Vagina (tissue), 2 donors: ENCODE measurements around the gene PTPRM. TPM values are rescaled to one million over a fixed set of nuclear protein-coding genes. Genes with fewer than 3 reads are reported as not detected.

Experiments used
- DNase-seq, 2 donors: peaks; one replicate each; pipeline ENCODE4 v3.0.0-alpha.2; 2017; ENCODE audit errors: extremely low spot score in 2 of 2
- H3K27ac ChIP-seq: fragments of 200-600 bp; sonication (generic); one replicate; pipeline ENCODE4 v1.5.1; 2019
- H3K27me3 ChIP-seq: fragments of 200-600 bp; sonication (generic); one replicate; pipeline ENCODE4 v1.5.1; 2019
- H3K36me3 ChIP-seq, 2 donors: fragments of 200-600 bp; sonication (generic); one replicate each; pipeline ENCODE4 v1.5.1; 2017 to 2019
- H3K4me1 ChIP-seq: fragments of 200-600 bp; sonication (generic); one replicate; pipeline ENCODE4 v1.5.1; 2019
- H3K4me3 ChIP-seq, 2 donors: fragments of 200-600 bp; sonication (generic); 1 replicate in 1 of 2; 2 replicates in 1 of 2; pipeline ENCODE4 v1.5.1; 2016 to 2019
- H3K9me3 ChIP-seq: fragments of 200-600 bp; sonication (generic); one replicate; pipeline ENCODE4 v1.5.1; 2019
- CTCF ChIP-seq, 3 experiments: fragments of 450-650 bp in 2 of 3; fragments of 200-600 bp in 1 of 3; sonication (generic) in 1 of 3; IDR thresholded peaks; one replicate each; pipeline ENCODE4 v1.5.1; 2017 to 2019; ENCODE audit warnings: antibody characterized with exemption in 3 of 3, mild to moderate bottlenecking in 2 of 3, moderate library complexity in 2 of 3
- POLR2A ChIP-seq, 2 donors: fragments of 450-650 bp; IDR thresholded peaks; one replicate each; pipeline ENCODE4 v1.6.1; 2017; ENCODE audit warnings: antibody characterized with exemption in 2 of 2, mild to moderate bottlenecking in 2 of 2, moderate library complexity in 2 of 2
- POLR2AphosphoS5 ChIP-seq, 2 donors: sonication (generic); formaldehyde crosslinking; IDR thresholded peaks; one replicate each; pipeline ENCODE4 v1.9.0; 2017; ENCODE audit warnings: antibody characterized with exemption in 2 of 2, mild to moderate bottlenecking in 2 of 2, low read depth in 1 of 2; ENCODE audit not compliant: insufficient read depth in 1 of 2
- intact Hi-C: fragments of 100-400 bp; cut with DNase I; formaldehyde crosslinking; loops from one replicate; pipeline ENCODE4 v1.15.1; 2023
- total RNA-seq: library from RNA; depleted of rRNA; stranded (reverse); fragments of >200 nt; gene quantifications from one replicate; pipeline ENCODE4 v1.2.3, GENCODE V29; 2016

Gene PTPRM
- total RNA-seq, 1 donor from 2014 or later = 60.2 TPM

- Histone ChIP-seq H3K9me3 (no peaks in the 10 kb centered on the region), H3K27me3 (no peaks in the 10 kb centered on the region), H3K4me1 (no peaks in the 10 kb centered on the region), H3K27ac (no peak overlapping the region), H3K4me3 (no peak overlapping the region), H3K36me3 (no peaks in the 10 kb centered on the region)
- no peak for TF ChIP-seq POLR2AphosphoS5 (IDR thresholded peaks at IDR 0.05; ENCODE audit: insufficient read depth in 1 of 2, low read depth in 1 of 2)
- no peak for TF ChIP-seq CTCF (IDR thresholded peaks at IDR 0.05)
- TF ChIP-seq POLR2A (IDR thresholded peaks at IDR 0.05) = no peak
- intact Hi-C loops = no loop called here
- DNase-seq = no peak
Observed at GRCh38 chr18:7896805-7897518, 329.8 kb downstream of the PTPRM start.

GRCh38 chr18:7898181-7898580 lies 331.1 kb downstream of the PTPRM start:
- intact Hi-C loops = no loop called here
- H3K27me3 ChIP-seq = no peaks in the 10 kb centered on the region
- no peaks in the 10 kb centered on the region for H3K4me1 ChIP-seq
- H3K9me3 ChIP-seq = no peaks in the 10 kb centered on the region
- no peak for TF ChIP-seq POLR2AphosphoS5 (IDR thresholded peaks at IDR 0.05; ENCODE audit: insufficient read depth in 1 of 2, low read depth in 1 of 2)
- TF ChIP-seq CTCF (IDR thresholded peaks at IDR 0.05) = no peak
- no peak for TF ChIP-seq POLR2A (IDR thresholded peaks at IDR 0.05)
- no peak for DNase-seq
- no peak overlapping the region for H3K27ac ChIP-seq
- no peak overlapping the region for H3K4me3 ChIP-seq
- H3K36me3 ChIP-seq = no peaks in the 10 kb centered on the region

GRCh38 chr18:7899078-7899477 lies 332.0 kb downstream of the PTPRM start:
- no peak for DNase-seq
- TF ChIP-seq POLR2AphosphoS5 (IDR thresholded peaks at IDR 0.05; ENCODE audit: insufficient read depth in 1 of 2, low read depth in 1 of 2) = no peak
- TF ChIP-seq POLR2A (IDR thresholded peaks at IDR 0.05) = no peak
- no peak for TF ChIP-seq CTCF (IDR thresholded peaks at IDR 0.05)
- H3K4me1 ChIP-seq = no peaks in the 10 kb centered on the region
- H3K27me3 ChIP-seq = no peaks in the 10 kb centered on the region
- intact Hi-C loops = no loop called here
- H3K36me3 ChIP-seq = no peaks in the 10 kb centered on the region
- H3K27ac ChIP-seq = no peak overlapping the region
- H3K9me3 ChIP-seq = no peaks in the 10 kb centered on the region
- no peak overlapping the region for H3K4me3 ChIP-seq

DNA sequence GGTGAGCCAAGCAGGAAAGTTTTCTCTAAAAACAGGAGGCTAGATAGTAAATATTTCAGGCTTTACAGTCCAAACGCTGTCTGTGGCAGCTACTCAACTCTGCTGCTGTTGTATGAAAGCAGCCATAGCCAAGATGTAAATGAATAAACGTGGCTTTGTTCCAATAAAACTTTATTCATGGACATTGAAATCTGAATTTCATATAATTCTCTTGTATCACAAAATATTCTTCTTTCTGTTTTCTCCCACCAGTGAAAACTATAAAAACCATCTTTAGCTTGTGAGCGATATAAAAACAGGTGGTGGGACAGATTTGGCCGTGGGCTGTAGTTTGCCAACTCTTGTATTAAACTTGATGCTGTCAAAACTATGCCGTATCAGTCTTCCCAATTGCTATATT lies 333.0 kb downstream of the PTPRM start:
- no peaks in the 10 kb centered on the region for H3K9me3 ChIP-seq
- no peaks in the 10 kb centered on the region for H3K4me1 ChIP-seq
- no peak overlapping the region for H3K4me3 ChIP-seq
- H3K36me3 ChIP-seq = no peaks in the 10 kb centered on the region
- no peak overlapping the region for H3K27ac ChIP-seq
- intact Hi-C loops = no loop called here
- no peaks in the 10 kb centered on the region for H3K27me3 ChIP-seq
- TF ChIP-seq POLR2A (IDR thresholded peaks at IDR 0.05) (no peak), CTCF (IDR thresholded peaks at IDR 0.05) (no peak), POLR2AphosphoS5 (IDR thresholded peaks at IDR 0.05; ENCODE audit: insufficient read depth in 1 of 2, low read depth in 1 of 2) (no peak)
- no peak for DNase-seq

- H3K36me3 ChIP-seq = no peaks in the 10 kb centered on the region
- DNase-seq = no peak
- H3K4me1 ChIP-seq = no peaks in the 10 kb centered on the region
- no peaks in the 10 kb centered on the region for H3K9me3 ChIP-seq
- no peak overlapping the region for H3K27ac ChIP-seq
- H3K27me3 ChIP-seq = no peaks in the 10 kb centered on the region
- H3K4me3 ChIP-seq = no peak overlapping the region
- intact Hi-C loops = no loop called here
- no peak for TF ChIP-seq CTCF (IDR thresholded peaks at IDR 0.05)
- TF ChIP-seq POLR2A (IDR thresholded peaks at IDR 0.05) = no peak
- no peak for TF ChIP-seq POLR2AphosphoS5 (IDR thresholded peaks at IDR 0.05; ENCODE audit: insufficient read depth in 1 of 2, low read depth in 1 of 2)
Observed at GRCh38 chr18:7901657-7902056, 334.5 kb downstream of the PTPRM start.
